ENCODE measurements around the gene APOO. TPM values are rescaled to one million over a fixed set of nuclear protein-coding genes. Genes with fewer than 3 reads are reported as not detected.
"Not testable (repeated sequence)": the region's sequence is repeated elsewhere in the genome, so short reads cannot be mapped to it uniquely, and the experiment has no call there.

APOO gene
- total RNA-seq, 1 donor from 2014 or later = 35.4 TPM

- Mint-ChIP-seq H3K27ac (ENCODE audit: unreplicated experiment) (peak overlapping the region; percentile 86), H3K36me3 (ENCODE audit: unreplicated experiment) (no peaks in the 10 kb centered on the region), H3K9me3 (ENCODE audit: unreplicated experiment) (no peaks in the 10 kb centered on the region), H3K4me1 (ENCODE audit: unreplicated experiment) (peaks cover 52% of the 10 kb centered on the region), H3K4me3 (ENCODE audit: unreplicated experiment) (peak overlapping the region; percentile 4), H3K27me3 (ENCODE audit: unreplicated experiment) (no peaks in the 10 kb centered on the region)
- DNase-seq (ENCODE audit: extremely low spot score, unreplicated experiment) = no peak
- TF ChIP-seq CTCF (IDR thresholded peaks at IDR 0.05) = no peak
Measured at GRCh38 chrX:23883737-23884354, 23.9 kb downstream of the APOO start.

GRCh38 chrX:23879380-23880090, 28.2 kb downstream of the APOO start:
- H3K36me3 Mint-ChIP-seq (ENCODE audit: unreplicated experiment) = peaks cover 3% of the 10 kb centered on the region
- DNase-seq (ENCODE audit: extremely low spot score, unreplicated experiment) = no peak
- no peaks in the 10 kb centered on the region for H3K27me3 Mint-ChIP-seq (ENCODE audit: unreplicated experiment)
- peaks cover 32% of the 10 kb centered on the region for H3K4me1 Mint-ChIP-seq (ENCODE audit: unreplicated experiment)
- no peak overlapping the region for H3K27ac Mint-ChIP-seq (ENCODE audit: unreplicated experiment)
- H3K9me3 Mint-ChIP-seq (ENCODE audit: unreplicated experiment) = no peaks in the 10 kb centered on the region
- H3K4me3 Mint-ChIP-seq (ENCODE audit: unreplicated experiment) = no peak overlapping the region
- no peak for TF ChIP-seq CTCF (IDR thresholded peaks at IDR 0.05)

- H3K9me3 Mint-ChIP-seq (ENCODE audit: unreplicated experiment) = no peaks in the 10 kb centered on the region
- no peak for DNase-seq (ENCODE audit: extremely low spot score, unreplicated experiment)
- peaks cover 6% of the 10 kb centered on the region for H3K4me1 Mint-ChIP-seq (ENCODE audit: unreplicated experiment)
- no peaks in the 10 kb centered on the region for H3K27me3 Mint-ChIP-seq (ENCODE audit: unreplicated experiment)
- H3K27ac Mint-ChIP-seq (ENCODE audit: unreplicated experiment) = peak overlapping the region; percentile 6
- no peak for TF ChIP-seq CTCF (IDR thresholded peaks at IDR 0.05)
- H3K4me3 Mint-ChIP-seq (ENCODE audit: unreplicated experiment) = no peak overlapping the region
- H3K36me3 Mint-ChIP-seq (ENCODE audit: unreplicated experiment) = peaks cover 9% of the 10 kb centered on the region
Measured at GRCh38 chrX:23871905-23872546, 35.7 kb downstream of the APOO start.

- Mint-ChIP-seq H3K36me3 (ENCODE audit: unreplicated experiment) (peaks cover 13% of the 10 kb centered on the region), H3K27ac (ENCODE audit: unreplicated experiment) (no peak overlapping the region), H3K4me1 (ENCODE audit: unreplicated experiment) (peaks cover 6% of the 10 kb centered on the region), H3K27me3 (ENCODE audit: unreplicated experiment) (no peaks in the 10 kb centered on the region), H3K9me3 (ENCODE audit: unreplicated experiment) (no peaks in the 10 kb centered on the region), H3K4me3 (ENCODE audit: unreplicated experiment) (no peak overlapping the region)
- no peak for TF ChIP-seq CTCF (IDR thresholded peaks at IDR 0.05)
- no peak for DNase-seq (ENCODE audit: extremely low spot score, unreplicated experiment)
Measured at GRCh38 chrX:23870041-23870440, 37.7 kb downstream of the APOO start.

GRCh38 chrX:23864742-23865326, 42.9 kb downstream of the APOO start:
- no peak for DNase-seq (ENCODE audit: extremely low spot score, unreplicated experiment)
- no peaks in the 10 kb centered on the region for H3K9me3 Mint-ChIP-seq (ENCODE audit: unreplicated experiment)
- no peaks in the 10 kb centered on the region for H3K27me3 Mint-ChIP-seq (ENCODE audit: unreplicated experiment)
- no peak for TF ChIP-seq CTCF (IDR thresholded peaks at IDR 0.05)
- peaks cover 4% of the 10 kb centered on the region for H3K4me1 Mint-ChIP-seq (ENCODE audit: unreplicated experiment)
- H3K36me3 Mint-ChIP-seq (ENCODE audit: unreplicated experiment) = peaks cover 11% of the 10 kb centered on the region
- no peak overlapping the region for H3K27ac Mint-ChIP-seq (ENCODE audit: unreplicated experiment)
- H3K4me3 Mint-ChIP-seq (ENCODE audit: unreplicated experiment) = no peak overlapping the region

GRCh38 chrX:23861952-23862351, 45.8 kb downstream of the APOO start:
- H3K9me3 Mint-ChIP-seq (ENCODE audit: unreplicated experiment); H3K27me3 Mint-ChIP-seq (ENCODE audit: unreplicated experiment); H3K27ac Mint-ChIP-seq (ENCODE audit: unreplicated experiment); H3K4me3 Mint-ChIP-seq (ENCODE audit: unreplicated experiment); DNase-seq (ENCODE audit: extremely low spot score, unreplicated experiment); H3K4me1 Mint-ChIP-seq (ENCODE audit: unreplicated experiment): not testable (repeated sequence)
- H3K36me3 Mint-ChIP-seq (ENCODE audit: unreplicated experiment) = peaks cover 18% of the 10 kb centered on the region
